ENCODE data around the gene RABGAP1L. TPM values are rescaled to one million over a fixed set of nuclear protein-coding genes. Genes with fewer than 3 reads are reported as not detected.

Gene RABGAP1L
- total RNA-seq, 1 donor from 2014 or later: 30.3 TPM

DNA sequence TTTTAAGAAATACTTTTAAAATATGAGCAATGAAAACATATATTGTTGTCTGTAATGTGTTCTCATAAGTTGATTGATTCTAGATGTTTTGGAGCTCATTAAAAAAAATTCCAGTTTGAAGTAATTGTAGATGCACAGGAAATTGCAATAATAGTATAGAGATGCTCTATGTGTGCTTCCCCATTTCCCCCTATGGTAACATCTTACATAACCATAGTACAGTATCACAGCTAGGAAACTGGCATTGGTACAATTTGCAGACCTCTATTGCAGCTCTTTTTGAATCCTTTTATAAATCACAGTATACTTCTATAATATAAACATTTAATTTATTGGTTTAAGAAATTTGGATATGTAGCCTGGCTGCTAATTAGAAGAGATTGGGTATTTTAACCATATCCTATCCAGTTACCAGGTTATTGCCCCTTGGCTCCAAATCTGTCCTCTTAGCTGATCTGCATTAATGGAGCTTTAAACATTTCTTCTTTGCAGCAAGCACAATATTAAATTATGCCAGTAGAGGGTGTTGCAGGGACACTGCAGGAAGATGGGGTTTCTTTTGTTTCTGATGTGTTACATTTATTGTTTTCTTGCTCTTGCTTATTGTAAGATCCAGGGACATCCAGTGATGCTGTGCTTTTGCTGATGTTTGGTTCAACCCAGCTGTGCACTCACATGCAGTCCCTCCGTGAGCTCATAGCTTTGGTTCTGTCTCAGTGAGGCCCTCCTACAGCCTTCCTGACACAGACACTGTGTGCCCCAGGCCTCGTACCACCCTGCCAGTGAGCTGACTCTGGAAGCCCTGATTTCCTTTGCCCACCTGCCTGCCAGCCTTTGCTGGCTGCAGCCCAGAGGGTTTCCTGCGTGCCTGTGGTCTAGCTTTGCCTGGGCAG lies 103.3 kb downstream of the RABGAP1L start:
- no peak overlapping the region for H3K27ac ChIP-seq (ENCODE audit: low read depth, low read length)
- no peaks in the 10 kb centered on the region for H3K36me3 ChIP-seq (ENCODE audit: control insufficient read depth in 3 of 3, insufficient read depth in 3 of 3, low read length in 3 of 3)
- peak overlapping the region in 1 of 3 donors; percentile 8 for H3K9ac ChIP-seq (ENCODE audit: low read depth in 1 of 3, low read length in 3 of 3)
- no peaks in the 10 kb centered on the region for H3K27me3 ChIP-seq (ENCODE audit: control insufficient read depth in 3 of 3, insufficient read depth in 3 of 3, low read length in 3 of 3)
- H3K9me3 ChIP-seq (ENCODE audit: control insufficient read depth in 3 of 3, low read length in 3 of 3): no peaks in the 10 kb centered on the region
- H3K4me1 ChIP-seq (ENCODE audit: control insufficient read depth in 3 of 3, insufficient read depth in 3 of 3, low read length in 3 of 3): peaks cover 0 to 3% (median 3%) of the 10 kb centered on the region in 3 donors
- H3K4me3 ChIP-seq (ENCODE audit: low read length in 3 of 3): no peak overlapping the region

DNA sequence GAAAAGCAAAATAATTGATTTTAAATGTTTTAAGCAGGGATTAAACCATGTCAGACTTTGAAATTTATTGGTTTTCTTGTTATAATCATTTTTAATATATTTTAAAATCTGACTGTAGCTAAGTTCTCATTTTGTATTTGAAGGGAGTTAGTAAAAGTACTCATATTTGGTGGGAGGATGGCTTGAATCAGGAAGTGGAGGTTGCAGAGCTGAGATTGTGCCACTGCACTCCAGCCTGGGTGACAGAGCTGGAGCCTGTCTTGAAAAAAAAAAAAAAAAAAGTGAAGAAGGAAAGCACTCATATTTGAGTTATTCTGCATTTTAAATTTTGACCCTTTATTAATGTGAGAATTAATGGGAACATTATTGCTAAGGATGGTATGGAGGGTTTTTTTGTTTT lies 106.0 kb downstream of the RABGAP1L start:
- H3K4me1 ChIP-seq (ENCODE audit: control insufficient read depth in 3 of 3, insufficient read depth in 3 of 3, low read length in 3 of 3): peaks cover 0 to 3% (median 3%) of the 10 kb centered on the region in 3 donors
- H3K9me3 ChIP-seq (ENCODE audit: control insufficient read depth in 3 of 3, low read length in 3 of 3): no peaks in the 10 kb centered on the region
- no peaks in the 10 kb centered on the region for H3K36me3 ChIP-seq (ENCODE audit: control insufficient read depth in 3 of 3, insufficient read depth in 3 of 3, low read length in 3 of 3)
- no peak overlapping the region for H3K27ac ChIP-seq (ENCODE audit: low read depth, low read length)
- no peak overlapping the region for H3K9ac ChIP-seq (ENCODE audit: low read depth in 1 of 3, low read length in 3 of 3)
- no peaks in the 10 kb centered on the region for H3K27me3 ChIP-seq (ENCODE audit: control insufficient read depth in 3 of 3, insufficient read depth in 3 of 3, low read length in 3 of 3)
- no peak overlapping the region for H3K4me3 ChIP-seq (ENCODE audit: low read length in 3 of 3)

GRCh38 chr1:174266476-174266875 lies 107.2 kb downstream of the RABGAP1L start:
- Histone ChIP-seq H3K27ac (ENCODE audit: low read depth, low read length) (no peak overlapping the region), H3K4me1 (ENCODE audit: control insufficient read depth in 3 of 3, insufficient read depth in 3 of 3, low read length in 3 of 3) (peaks cover 0 to 3% (median 3%) of the 10 kb centered on the region in 3 donors), H3K9ac (ENCODE audit: low read depth in 1 of 3, low read length in 3 of 3) (no peak overlapping the region), H3K36me3 (ENCODE audit: control insufficient read depth in 3 of 3, insufficient read depth in 3 of 3, low read length in 3 of 3) (no peaks in the 10 kb centered on the region), H3K4me3 (ENCODE audit: low read length in 3 of 3) (no peak overlapping the region), H3K27me3 (ENCODE audit: control insufficient read depth in 3 of 3, insufficient read depth in 3 of 3, low read length in 3 of 3) (no peaks in the 10 kb centered on the region), H3K9me3 (ENCODE audit: control insufficient read depth in 3 of 3, low read length in 3 of 3) (no peaks in the 10 kb centered on the region)

- H3K27ac ChIP-seq (ENCODE audit: low read depth, low read length): no peak overlapping the region
These were observed 107.8 kb downstream of the RABGAP1L start for GRCh38 chr1:174266991-174267612.

GRCh38 chr1:174269989-174270651 lies 110.8 kb downstream of the RABGAP1L start:
- Histone ChIP-seq H3K27me3 (ENCODE audit: control insufficient read depth in 3 of 3, insufficient read depth in 3 of 3, low read length in 3 of 3) (no peaks in the 10 kb centered on the region), H3K9ac (ENCODE audit: low read depth in 1 of 3, low read length in 3 of 3) (no peak overlapping the region), H3K27ac (ENCODE audit: low read depth, low read length) (no peak overlapping the region), H3K4me3 (ENCODE audit: low read length in 3 of 3) (no peak overlapping the region), H3K4me1 (ENCODE audit: control insufficient read depth in 3 of 3, insufficient read depth in 3 of 3, low read length in 3 of 3) (no peaks in the 10 kb centered on the region), H3K36me3 (ENCODE audit: control insufficient read depth in 3 of 3, insufficient read depth in 3 of 3, low read length in 3 of 3) (no peaks in the 10 kb centered on the region), H3K9me3 (ENCODE audit: control insufficient read depth in 3 of 3, low read length in 3 of 3) (no peaks in the 10 kb centered on the region)

More at GRCh38 chr1:174266991-174267612, 107.8 kb downstream of the RABGAP1L start:
- H3K9me3 ChIP-seq (ENCODE audit: control insufficient read depth in 3 of 3, low read length in 3 of 3): no peaks in the 10 kb centered on the region
- H3K9ac ChIP-seq (ENCODE audit: low read depth in 1 of 3, low read length in 3 of 3): no peak overlapping the region
- no peaks in the 10 kb centered on the region for H3K36me3 ChIP-seq (ENCODE audit: control insufficient read depth in 3 of 3, insufficient read depth in 3 of 3, low read length in 3 of 3)
- H3K4me1 ChIP-seq (ENCODE audit: control insufficient read depth in 3 of 3, insufficient read depth in 3 of 3, low read length in 3 of 3): peaks cover 0 to 3% (median 3%) of the 10 kb centered on the region in 3 donors
- no peak overlapping the region for H3K4me3 ChIP-seq (ENCODE audit: low read length in 3 of 3)
- H3K27me3 ChIP-seq (ENCODE audit: control insufficient read depth in 3 of 3, insufficient read depth in 3 of 3, low read length in 3 of 3): no peaks in the 10 kb centered on the region

DNA sequence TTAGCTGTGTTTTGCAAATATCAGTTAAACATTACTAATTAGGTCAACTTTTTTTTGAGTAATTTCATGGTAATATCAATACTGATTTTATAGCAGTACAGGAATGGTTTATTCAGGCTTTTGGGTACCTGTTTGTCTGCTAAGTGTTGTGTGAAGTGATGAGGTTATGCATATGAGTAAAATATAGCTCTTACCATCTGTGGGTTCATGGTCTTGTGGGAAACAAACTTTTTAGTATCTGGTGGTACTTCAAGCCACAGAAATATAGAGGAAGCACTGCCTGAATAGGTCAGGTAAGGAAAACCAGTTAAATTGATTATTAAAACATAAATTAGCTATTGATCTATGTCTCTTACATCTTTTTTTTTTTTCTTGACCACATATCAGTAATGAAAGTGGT lies 113.9 kb downstream of the RABGAP1L start:
- H3K4me3 ChIP-seq (ENCODE audit: low read length in 3 of 3): no peak overlapping the region
- H3K4me1 ChIP-seq (ENCODE audit: control insufficient read depth in 3 of 3, insufficient read depth in 3 of 3, low read length in 3 of 3): no peaks in the 10 kb centered on the region
- no peak overlapping the region for H3K9ac ChIP-seq (ENCODE audit: low read depth in 1 of 3, low read length in 3 of 3)
- H3K36me3 ChIP-seq (ENCODE audit: control insufficient read depth in 3 of 3, insufficient read depth in 3 of 3, low read length in 3 of 3): no peaks in the 10 kb centered on the region
- H3K27ac ChIP-seq (ENCODE audit: low read depth, low read length): no peak overlapping the region
- no peaks in the 10 kb centered on the region for H3K27me3 ChIP-seq (ENCODE audit: control insufficient read depth in 3 of 3, insufficient read depth in 3 of 3, low read length in 3 of 3)
- H3K9me3 ChIP-seq (ENCODE audit: control insufficient read depth in 3 of 3, low read length in 3 of 3): no peaks in the 10 kb centered on the region

- Histone ChIP-seq H3K4me3 (ENCODE audit: low read length in 3 of 3) (no peak overlapping the region), H3K9ac (ENCODE audit: low read depth in 1 of 3, low read length in 3 of 3) (no peak overlapping the region), H3K4me1 (ENCODE audit: control insufficient read depth in 3 of 3, insufficient read depth in 3 of 3, low read length in 3 of 3) (no peaks in the 10 kb centered on the region), H3K9me3 (ENCODE audit: control insufficient read depth in 3 of 3, low read length in 3 of 3) (no peaks in the 10 kb centered on the region), H3K27me3 (ENCODE audit: control insufficient read depth in 3 of 3, insufficient read depth in 3 of 3, low read length in 3 of 3) (no peaks in the 10 kb centered on the region), H3K36me3 (ENCODE audit: control insufficient read depth in 3 of 3, insufficient read depth in 3 of 3, low read length in 3 of 3) (no peaks in the 10 kb centered on the region), H3K27ac (ENCODE audit: low read depth, low read length) (no peak overlapping the region)
These were observed 114.5 kb downstream of the RABGAP1L start for GRCh38 chr1:174273776-174274175.

DNA sequence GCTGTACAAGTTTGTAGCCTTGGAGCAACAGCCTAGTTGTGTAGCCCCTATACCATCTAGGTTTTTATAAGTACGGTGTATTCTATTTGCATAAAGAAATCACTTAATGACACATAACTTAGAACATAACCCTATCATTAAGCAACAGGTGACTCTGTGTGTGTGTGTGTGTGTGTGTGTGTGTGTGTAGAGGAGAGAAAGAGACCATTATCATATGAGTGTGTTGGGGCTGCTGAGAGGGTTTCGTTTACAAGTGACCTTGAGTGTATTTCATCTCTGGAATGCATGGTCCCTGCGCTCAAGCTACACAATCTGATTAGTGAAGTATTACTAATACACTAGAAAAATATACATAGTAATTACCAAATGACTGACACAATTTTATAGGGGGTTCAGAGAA lies 115.1 kb downstream of the RABGAP1L start:
- no peaks in the 10 kb centered on the region for H3K9me3 ChIP-seq (ENCODE audit: control insufficient read depth in 3 of 3, low read length in 3 of 3)
- no peak overlapping the region for H3K9ac ChIP-seq (ENCODE audit: low read depth in 1 of 3, low read length in 3 of 3)
- H3K4me1 ChIP-seq (ENCODE audit: control insufficient read depth in 3 of 3, insufficient read depth in 3 of 3, low read length in 3 of 3): no peaks in the 10 kb centered on the region
- no peaks in the 10 kb centered on the region for H3K27me3 ChIP-seq (ENCODE audit: control insufficient read depth in 3 of 3, insufficient read depth in 3 of 3, low read length in 3 of 3)
- no peak overlapping the region for H3K4me3 ChIP-seq (ENCODE audit: low read length in 3 of 3)
- H3K36me3 ChIP-seq (ENCODE audit: control insufficient read depth in 3 of 3, insufficient read depth in 3 of 3, low read length in 3 of 3): no peaks in the 10 kb centered on the region
- no peak overlapping the region for H3K27ac ChIP-seq (ENCODE audit: low read depth, low read length)

- no peak overlapping the region for H3K9ac ChIP-seq (ENCODE audit: low read depth in 1 of 3, low read length in 3 of 3)
These were observed 115.6 kb downstream of the RABGAP1L start for GRCh38 chr1:174274884-174275283.

GRCh38 chr1:174276087-174276486 lies 116.8 kb downstream of the RABGAP1L start:
- H3K4me3 ChIP-seq (ENCODE audit: low read length in 3 of 3): no peak overlapping the region
- H3K27me3 ChIP-seq (ENCODE audit: control insufficient read depth in 3 of 3, insufficient read depth in 3 of 3, low read length in 3 of 3): no peaks in the 10 kb centered on the region
- H3K9ac ChIP-seq (ENCODE audit: low read depth in 1 of 3, low read length in 3 of 3): no peak overlapping the region
- H3K27ac ChIP-seq (ENCODE audit: low read depth, low read length): no peak overlapping the region
- H3K9me3 ChIP-seq (ENCODE audit: control insufficient read depth in 3 of 3, low read length in 3 of 3): no peaks in the 10 kb centered on the region
- H3K36me3 ChIP-seq (ENCODE audit: control insufficient read depth in 3 of 3, insufficient read depth in 3 of 3, low read length in 3 of 3): peaks cover 0 to 4% (median under 1%) of the 10 kb centered on the region in 3 donors
- no peaks in the 10 kb centered on the region for H3K4me1 ChIP-seq (ENCODE audit: control insufficient read depth in 3 of 3, insufficient read depth in 3 of 3, low read length in 3 of 3)

More at GRCh38 chr1:174274884-174275283, 115.6 kb downstream of the RABGAP1L start:
- H3K4me3 ChIP-seq (ENCODE audit: low read length in 3 of 3): no peak overlapping the region
- H3K27me3 ChIP-seq (ENCODE audit: control insufficient read depth in 3 of 3, insufficient read depth in 3 of 3, low read length in 3 of 3): no peaks in the 10 kb centered on the region
- no peak overlapping the region for H3K27ac ChIP-seq (ENCODE audit: low read depth, low read length)
- no peaks in the 10 kb centered on the region for H3K4me1 ChIP-seq (ENCODE audit: control insufficient read depth in 3 of 3, insufficient read depth in 3 of 3, low read length in 3 of 3)
- no peaks in the 10 kb centered on the region for H3K9me3 ChIP-seq (ENCODE audit: control insufficient read depth in 3 of 3, low read length in 3 of 3)
- no peaks in the 10 kb centered on the region for H3K36me3 ChIP-seq (ENCODE audit: control insufficient read depth in 3 of 3, insufficient read depth in 3 of 3, low read length in 3 of 3)

Data from skeletal muscle tissue (tissue), 4 donors.